Activated CD4-positive, alpha-beta T cell treated with anti-CD3 and anti-CD28 coated beads for 36 hours (primary cell): Measurements from ENCODE around the gene HOXB4. TPM values are rescaled to one million over a fixed set of nuclear protein-coding genes. Genes with fewer than 3 reads are reported as not detected.

Experiments used
- ATAC-seq: fragments of 200-7000 bp; cut with Tn5 transposase; one replicate; pipeline ENCODE4 v1.10.0; 2021; ENCODE audit warnings: mild to moderate bottlenecking, moderate library complexity
- CTCF ChIA-PET: fragments of 350-600 bp; sonication (Branson Sonifier 250); formaldehyde crosslinking; loops from one replicate; lab custom pipeline; 2021; ENCODE audit warnings: antibody characterized with exemption; lab: Charles Lee
- POLR2A ChIA-PET: fragments of 350-600 bp; sonication (Branson Sonifier 250); formaldehyde crosslinking; loops from one replicate; lab custom pipeline; 2021; ENCODE audit warnings: antibody characterized with exemption, inconsistent platforms; lab: Charles Lee
- DNase-seq: peaks from one replicate; pipeline ENCODE4 v3.0.0-alpha.2; 2020
- H3K27ac Mint-ChIP-seq: one replicate; pipeline ENCODE4 v1.8.0; 2021; ENCODE audit warnings: mixed read lengths
- H3K27me3 Mint-ChIP-seq: one replicate; pipeline ENCODE4 v1.8.0; 2021; ENCODE audit warnings: mixed read lengths
- H3K36me3 Mint-ChIP-seq: one replicate; pipeline ENCODE4 v1.8.0; 2021; ENCODE audit warnings: low read depth, mixed read lengths
- H3K4me1 Mint-ChIP-seq: one replicate; pipeline ENCODE4 v1.8.0; 2021; ENCODE audit warnings: mixed read lengths
- H3K4me3 Mint-ChIP-seq: one replicate; pipeline ENCODE4 v1.8.0; 2021; ENCODE audit warnings: mild to moderate bottlenecking, moderate library complexity, mixed read lengths
- H3K9me3 Mint-ChIP-seq: one replicate; pipeline ENCODE4 v1.8.0; 2021; ENCODE audit warnings: low read depth, mixed read lengths
- intact Hi-C, 2 experiments: fragments of 100-400 bp; cut with DNase I in 1 of 2; cut with micrococcal nuclease in 1 of 2; formaldehyde crosslinking; loops; one replicate each; pipeline versions ENCODE4 v1.14.2 to v1.15.1; 2022 to 2024; cut with DNase I, micrococcal nuclease
- total RNA-seq, 2 experiments: library from RNA; stranded (reverse); gene quantifications; one replicate each; pipeline ENCODE4 v1.2.3, GENCODE V29; 2021

Gene HOXB4
- total RNA-seq, 2 experiments from 2014 or later: 0.66 to 1.1 TPM

DNA sequence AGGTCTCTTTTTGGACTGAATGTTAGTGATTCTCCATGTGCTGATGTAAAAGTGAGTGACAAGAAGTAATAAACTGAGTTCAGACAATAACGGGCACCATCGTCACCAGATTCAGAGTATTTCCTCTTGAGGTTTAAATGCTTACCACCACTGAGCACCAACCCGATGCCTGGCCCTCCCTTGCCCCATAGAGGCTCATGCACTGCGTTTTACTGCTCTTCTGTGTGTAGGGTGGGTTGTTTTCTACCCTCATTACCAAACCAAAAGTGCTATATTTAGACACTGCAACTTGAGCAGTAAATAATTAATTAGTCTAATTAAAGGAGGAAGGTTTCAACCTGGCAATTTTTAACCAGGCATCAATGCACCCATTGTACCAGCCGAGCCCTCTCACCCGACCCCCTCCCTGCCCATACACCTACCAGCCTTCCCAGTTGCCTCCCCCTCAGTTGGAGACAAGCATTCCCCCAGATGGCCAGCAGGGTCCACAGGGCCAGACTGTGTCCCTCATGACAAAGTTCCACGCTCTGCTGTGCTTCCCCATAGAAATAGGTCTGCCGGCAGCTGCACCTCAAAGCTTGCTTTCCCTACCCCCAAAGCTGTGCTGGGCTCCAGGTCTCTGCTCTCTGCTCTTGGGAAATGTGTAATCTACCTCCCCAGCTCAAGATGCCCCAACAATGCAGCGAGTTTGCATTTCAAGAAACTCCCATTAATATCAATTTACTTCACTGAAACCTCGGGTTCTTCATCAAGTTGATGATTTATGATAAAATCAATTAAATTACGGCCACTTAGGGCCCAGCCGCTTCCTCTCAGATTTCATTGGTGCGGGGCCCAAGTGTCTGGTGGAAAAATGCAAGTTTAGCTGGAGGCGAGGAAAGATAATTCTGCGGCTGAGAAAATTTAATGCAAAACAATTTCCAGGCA lies 16.0 kb downstream of the HOXB4 start:
- DNase-seq (no peak), ATAC-seq (no peak)
- no peaks in the 10 kb centered on the region for H3K4me1 Mint-ChIP-seq
- H3K27me3 Mint-ChIP-seq: peaks cover 21% of the 10 kb centered on the region
- CTCF ChIA-PET: interaction anchor here (0.6 kb wide), 1 partner anchor 86 kb away, joined by 3 read pairs; no protein-coding TSS in a partner anchor
- H3K4me3 Mint-ChIP-seq: no peak overlapping the region
- no peak overlapping the region for H3K27ac Mint-ChIP-seq
- no peaks in the 10 kb centered on the region for H3K36me3 Mint-ChIP-seq
- intact Hi-C loops: no loop called here
- POLR2A ChIA-PET: interaction anchor here (0.6 kb wide), 1 partner anchor 28 kb away, joined by 3 read pairs; no protein-coding TSS in a partner anchor
- no peaks in the 10 kb centered on the region for H3K9me3 Mint-ChIP-seq

DNA sequence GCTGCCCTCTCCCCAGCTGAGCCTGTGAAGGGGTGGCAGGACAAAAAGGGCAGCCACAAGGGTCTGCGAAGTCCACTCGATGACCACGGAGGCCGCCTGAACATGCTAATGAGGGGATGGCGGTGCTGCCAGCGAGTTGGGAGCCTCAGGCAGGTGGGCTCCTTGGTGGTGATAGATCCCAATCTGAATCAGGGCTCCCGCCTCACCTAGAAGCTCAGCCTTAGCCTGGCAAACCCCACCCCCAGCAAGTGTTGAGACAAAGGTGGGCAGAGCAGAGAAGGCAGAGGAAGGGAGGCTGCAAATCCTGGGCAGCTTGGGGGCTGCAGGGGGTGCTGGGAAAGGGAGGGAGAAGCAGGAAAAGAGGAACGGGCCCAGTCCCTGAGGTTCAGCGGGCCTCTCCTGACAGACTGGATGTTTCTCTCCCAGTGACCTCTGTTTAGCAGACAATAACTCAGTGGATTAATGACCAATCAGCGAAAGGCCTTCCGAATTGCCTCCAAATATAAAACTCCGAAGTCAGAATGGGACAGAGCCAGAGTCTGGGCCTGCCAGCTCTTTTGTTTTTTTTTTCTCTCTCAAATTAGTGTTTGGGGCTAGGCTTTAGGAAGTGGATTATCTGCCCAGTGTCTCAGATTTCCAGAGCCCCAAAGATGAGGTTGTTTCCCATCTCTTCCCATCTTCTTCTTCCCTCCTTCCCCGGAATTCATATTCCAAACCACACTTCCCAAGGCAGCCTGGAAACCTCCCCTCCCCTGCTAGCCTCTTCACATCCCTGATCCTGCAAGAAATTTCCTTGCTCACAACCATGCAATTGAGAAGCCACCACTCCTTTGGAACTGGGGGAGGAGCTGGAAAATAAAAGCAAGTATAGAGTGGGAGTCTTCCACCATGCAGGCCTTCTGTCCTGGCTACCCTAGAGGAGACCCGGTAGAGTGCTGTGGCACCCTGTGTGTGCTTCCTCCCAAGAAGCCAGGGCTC lies 18.0 kb downstream of the HOXB4 start:
- ChIA-PET CTCF (interaction anchor here (0.6 to 1.0 kb wide), 3 partner anchors 8 to 22 kb away, joined by 3 to 4 read pairs (median 3); no protein-coding TSS in a partner anchor), POLR2A (interaction anchor here (0.7 kb wide), 1 partner anchor 729 kb away, joined by 3 read pairs; the partner anchor contains the start of genes LRRC46 and MRPL10)
- DNase-seq: no peak
- H3K27ac Mint-ChIP-seq: no peak overlapping the region
- peaks cover 2% of the 10 kb centered on the region for H3K4me1 Mint-ChIP-seq
- no peaks in the 10 kb centered on the region for H3K9me3 Mint-ChIP-seq
- H3K36me3 Mint-ChIP-seq: no peaks in the 10 kb centered on the region
- peaks cover 35% of the 10 kb centered on the region for H3K27me3 Mint-ChIP-seq
- intact Hi-C loops: no loop called here
- no peak overlapping the region for H3K4me3 Mint-ChIP-seq
- no peak for ATAC-seq

DNA sequence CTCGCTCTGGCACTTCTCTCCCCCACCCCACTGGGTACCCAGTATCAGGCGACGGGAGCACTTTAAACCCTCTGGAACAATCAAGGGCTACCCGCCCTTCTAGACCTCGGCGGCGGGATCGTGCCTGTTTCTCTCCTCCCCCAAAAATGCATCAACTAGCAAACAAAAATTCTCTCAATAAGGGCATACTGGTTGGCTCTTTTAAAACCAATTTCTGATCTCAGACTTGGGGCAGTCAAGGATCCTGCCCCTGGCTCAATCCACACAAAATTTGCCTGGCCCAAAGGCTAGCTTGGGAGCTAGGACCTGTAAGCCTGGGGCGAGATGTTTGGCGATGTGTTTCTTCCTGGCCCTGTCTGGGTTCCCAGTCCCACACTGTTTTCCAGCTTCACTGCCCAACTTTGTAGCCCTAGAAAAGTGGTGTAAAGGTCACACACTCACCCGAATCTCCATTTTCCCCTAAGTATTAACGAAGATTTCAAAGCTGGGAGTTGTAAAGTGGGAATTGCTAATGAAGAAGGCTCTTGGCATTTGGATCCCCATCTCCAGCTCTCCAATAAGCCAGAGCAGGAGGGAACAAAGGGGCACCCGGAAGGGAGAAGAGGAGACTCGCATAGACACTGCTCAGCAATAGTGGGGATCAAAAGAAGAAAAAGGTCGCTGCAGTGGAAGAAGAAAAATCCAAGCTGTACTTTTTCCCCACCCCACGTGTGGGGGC lies 18.9 kb downstream of the HOXB4 start:
- POLR2A ChIA-PET: no interaction called here
- no peak overlapping the region for H3K4me3 Mint-ChIP-seq
- intact Hi-C loops: no loop called here
- no peaks in the 10 kb centered on the region for H3K9me3 Mint-ChIP-seq
- peaks cover 37% of the 10 kb centered on the region for H3K27me3 Mint-ChIP-seq
- DNase-seq (no peak), ATAC-seq (no peak)
- H3K36me3 Mint-ChIP-seq: no peaks in the 10 kb centered on the region
- H3K4me1 Mint-ChIP-seq: peaks cover 2% of the 10 kb centered on the region
- no peak overlapping the region for H3K27ac Mint-ChIP-seq
- CTCF ChIA-PET: interaction anchor here (0.7 to 1.0 kb wide), 2 partner anchors 9 to 21 kb away, joined by 3 to 4 read pairs; no protein-coding TSS in a partner anchor

DNA sequence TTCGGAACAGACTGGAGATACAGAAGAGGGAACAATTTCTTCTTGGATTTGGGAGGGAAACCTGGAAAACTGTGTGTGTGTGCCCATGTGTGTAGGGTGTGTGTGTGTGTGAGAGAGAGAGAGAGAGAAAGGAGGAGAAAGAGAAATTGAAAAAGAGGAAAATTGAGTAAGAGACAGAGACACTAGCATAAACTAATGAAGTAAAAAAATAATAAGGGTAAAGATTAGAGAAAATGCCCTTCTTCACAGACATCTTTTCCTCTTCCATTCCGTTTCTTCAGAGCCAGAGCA lies 19.4 kb downstream of the HOXB4 start:
- Mint-ChIP-seq H3K9me3 (no peaks in the 10 kb centered on the region), H3K4me1 (peaks cover 2% of the 10 kb centered on the region), H3K4me3 (no peak overlapping the region), H3K27ac (no peak overlapping the region), H3K27me3 (peaks cover 37% of the 10 kb centered on the region), H3K36me3 (no peaks in the 10 kb centered on the region)
- ChIA-PET CTCF (no interaction called here), POLR2A (no interaction called here)
- intact Hi-C loops: no loop called here
- ATAC-seq: no peak
- no peak for DNase-seq

DNA sequence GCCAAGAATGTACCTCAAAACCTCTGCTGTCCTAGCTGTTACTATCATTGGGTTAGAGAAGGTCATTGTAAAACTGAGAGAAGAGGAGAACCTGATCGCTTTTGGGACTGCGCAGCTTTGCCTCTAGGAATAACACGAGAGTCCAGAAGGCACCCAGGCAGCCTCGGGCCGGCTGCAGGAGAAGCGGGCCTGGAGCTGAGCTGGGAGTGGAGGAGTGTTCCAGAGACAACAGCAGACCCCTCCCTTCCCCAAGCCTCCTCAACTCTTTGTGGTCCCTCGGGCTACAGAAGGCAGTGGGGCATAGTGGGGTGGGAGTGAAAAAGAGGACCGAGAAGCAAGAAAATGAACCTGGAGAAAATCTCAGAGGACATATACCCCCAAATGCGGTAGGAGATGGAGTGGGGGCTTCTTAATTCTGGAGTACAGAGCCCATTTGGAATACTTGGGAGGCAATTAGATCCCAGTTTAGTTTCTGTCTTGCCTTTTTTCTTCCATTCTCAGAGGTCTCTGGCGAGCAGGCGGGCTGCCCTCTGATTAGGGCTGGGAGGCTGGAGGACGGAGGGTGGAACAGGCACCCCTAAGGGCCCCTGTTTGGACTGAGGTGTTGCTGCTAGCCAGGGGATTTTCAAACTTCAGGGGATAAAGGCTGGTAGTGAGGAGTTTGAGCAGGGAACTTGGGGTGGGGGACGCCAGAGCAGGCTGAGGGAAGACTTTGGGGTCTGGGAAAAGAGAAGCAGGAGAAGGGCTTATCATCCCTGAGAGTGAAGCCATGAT lies 19.9 kb downstream of the HOXB4 start:
- Mint-ChIP-seq H3K27me3 (peaks cover 38% of the 10 kb centered on the region), H3K9me3 (no peaks in the 10 kb centered on the region), H3K4me1 (peaks cover 2% of the 10 kb centered on the region), H3K36me3 (no peaks in the 10 kb centered on the region), H3K4me3 (no peak overlapping the region), H3K27ac (no peak overlapping the region)
- ATAC-seq: no peak
- DNase-seq: no peak
- ChIA-PET POLR2A (no interaction called here), CTCF (interaction anchor here (0.6 to 1.4 kb wide), 4 partner anchors 35 to 208 kb away, joined by 3 to 5 read pairs (median 4); no protein-coding TSS in a partner anchor)
- intact Hi-C loops: no loop called here

DNA sequence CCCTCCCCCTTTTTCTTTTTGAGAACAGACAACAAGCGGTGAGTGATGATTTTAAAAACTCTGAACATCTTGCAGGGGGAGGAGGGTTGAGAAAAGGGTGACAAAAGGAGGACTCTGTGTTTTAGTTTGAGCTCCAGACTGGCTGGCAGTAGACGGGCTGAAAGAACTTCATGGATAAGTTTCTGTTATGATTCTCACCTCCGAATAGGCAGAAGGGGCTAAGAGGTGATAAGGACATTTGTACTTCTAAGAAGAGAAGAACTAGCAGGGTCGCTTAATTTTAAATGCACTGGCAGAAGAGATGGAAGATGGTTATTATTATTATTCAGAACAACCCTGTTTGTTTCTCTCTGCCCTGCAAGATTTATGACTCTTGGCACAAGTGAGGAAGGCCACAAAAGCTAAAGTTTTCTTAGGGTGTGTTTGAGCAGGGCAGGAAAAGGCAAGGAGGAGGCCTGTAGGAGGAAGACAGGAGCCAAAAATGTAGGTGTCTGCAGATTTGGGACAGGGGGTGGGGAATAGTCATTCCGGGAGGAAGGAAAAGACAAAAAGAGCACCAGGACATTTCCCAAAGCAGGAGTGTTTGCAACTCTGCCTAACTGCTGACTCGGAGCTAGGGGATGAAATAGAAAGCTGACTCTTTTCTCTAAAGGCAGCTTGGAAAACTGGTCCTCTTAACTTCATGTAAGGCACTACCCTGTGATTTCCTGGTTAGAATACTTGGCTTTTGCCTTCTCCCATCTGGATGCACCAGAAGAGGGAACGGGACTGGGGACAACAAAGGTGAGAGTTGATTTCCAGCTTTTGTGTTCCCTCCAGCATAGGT lies 21.4 kb downstream of the HOXB4 start:
- CTCF ChIA-PET: interaction anchor here (0.9 to 1.7 kb wide), 6 partner anchors 10 to 207 kb away, joined by 3 to 5 read pairs (median 4); no protein-coding TSS in a partner anchor
- no peak overlapping the region for H3K4me3 Mint-ChIP-seq
- intact Hi-C loops: no loop called here
- POLR2A ChIA-PET: no interaction called here
- no peaks in the 10 kb centered on the region for H3K9me3 Mint-ChIP-seq
- ATAC-seq (no peak), DNase-seq (no peak)
- H3K4me1 Mint-ChIP-seq: peaks cover 2% of the 10 kb centered on the region
- no peaks in the 10 kb centered on the region for H3K36me3 Mint-ChIP-seq
- peaks cover 30% of the 10 kb centered on the region for H3K27me3 Mint-ChIP-seq
- no peak overlapping the region for H3K27ac Mint-ChIP-seq

DNA sequence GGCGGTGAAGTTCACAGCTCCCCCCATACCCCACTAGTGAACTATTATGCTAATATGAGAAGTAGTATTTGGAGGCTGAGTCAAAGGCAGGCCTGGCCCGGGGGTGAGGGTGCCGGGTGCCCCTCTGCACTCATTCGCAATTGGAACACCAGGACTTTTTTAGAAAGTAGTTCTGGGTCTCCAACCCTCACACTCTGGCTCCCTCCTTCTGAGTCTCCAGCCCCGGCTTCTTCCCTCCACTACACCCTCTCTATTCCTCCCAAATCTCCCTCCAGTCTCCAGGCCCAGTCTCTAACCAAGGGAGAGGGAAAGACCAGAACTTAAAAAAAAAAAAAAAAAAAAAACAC lies 21.9 kb downstream of the HOXB4 start:
- DNase-seq (no peak), ATAC-seq (no peak)
- Mint-ChIP-seq H3K9me3 (no peaks in the 10 kb centered on the region), H3K4me1 (peaks cover 2% of the 10 kb centered on the region), H3K27me3 (peaks cover 30% of the 10 kb centered on the region), H3K27ac (no peak overlapping the region), H3K4me3 (no peak overlapping the region), H3K36me3 (no peaks in the 10 kb centered on the region)
- ChIA-PET CTCF (interaction anchor here (0.6 to 1.7 kb wide), 4 partner anchors 23 to 63 kb away, joined by 3 to 6 read pairs (median 4); no protein-coding TSS in a partner anchor), POLR2A (no interaction called here)
- intact Hi-C loops: no loop called here

DNA sequence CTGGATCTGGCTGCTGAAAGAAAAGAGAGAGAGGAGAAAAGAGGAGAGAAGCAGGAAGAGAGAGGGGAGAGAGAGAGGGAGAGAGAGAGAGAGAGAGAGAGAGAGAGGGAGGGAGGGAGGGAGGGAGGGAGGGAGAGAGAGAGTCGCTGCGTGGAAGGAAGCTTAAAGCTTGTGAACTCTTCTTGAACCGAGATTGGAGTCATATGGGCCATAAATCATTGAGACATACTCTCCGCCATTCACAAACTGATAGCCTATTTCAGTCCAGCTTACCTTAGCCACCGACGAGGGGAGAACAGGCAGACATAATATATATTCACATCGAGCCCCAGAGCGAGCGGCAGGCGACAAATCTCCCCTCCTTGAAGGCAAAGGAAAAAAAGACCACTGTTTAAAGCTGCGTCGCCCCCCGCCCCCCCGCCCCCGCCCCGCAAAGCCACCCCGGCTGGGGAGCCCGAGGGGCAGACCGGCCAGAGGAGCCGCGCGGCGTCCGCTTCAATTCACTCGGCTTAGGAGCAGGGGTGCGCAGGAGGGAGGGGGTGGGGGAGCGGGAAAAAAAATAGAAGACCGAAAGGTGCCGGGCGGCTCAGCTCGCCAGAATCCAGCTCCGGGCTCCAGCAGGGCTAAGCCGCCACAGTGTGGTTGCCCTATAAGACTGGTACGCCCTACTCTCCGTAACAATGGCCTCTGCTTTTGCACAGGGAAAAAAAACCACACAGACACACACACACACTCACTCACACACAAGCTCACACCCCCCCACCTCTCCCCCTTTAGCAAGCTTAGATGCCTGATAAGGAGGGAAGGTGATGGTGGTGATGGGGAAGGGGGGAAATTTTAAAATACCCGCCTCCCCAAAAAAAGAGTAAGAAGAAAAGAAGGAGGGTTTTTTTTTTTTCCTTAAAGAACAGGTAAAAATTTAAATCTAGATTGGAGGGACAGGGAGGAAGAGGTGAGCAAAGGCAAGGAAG lies 22.6 kb downstream of the HOXB4 start:
- Mint-ChIP-seq H3K4me1 (peaks cover 2% of the 10 kb centered on the region), H3K27me3 (peaks cover 30% of the 10 kb centered on the region), H3K9me3 (no peaks in the 10 kb centered on the region), H3K4me3 (peak overlapping the region; percentile 53), H3K27ac (no peak overlapping the region), H3K36me3 (no peaks in the 10 kb centered on the region)
- ChIA-PET POLR2A (no interaction called here), CTCF (interaction anchor here (0.6 to 0.9 kb wide), 4 partner anchors 16 to 43 kb away, joined by 3 to 6 read pairs (median 4); no protein-coding TSS in a partner anchor)
- DNase-seq (peak; percentile 23), ATAC-seq (peak; percentile 55)
- intact Hi-C loops: loop anchor here in 1 of 2 experiments (2.0 kb wide), 1 partner anchor 63 kb away; no protein-coding TSS in a partner anchor
